BE2C (cell line): Measurements from ENCODE around the gene MAP3K6.

Source experiments
- DNase-seq: peaks from one replicate; pipeline ENCODE4 v3.0.0-alpha.2; 2020
- H3K27me3 ChIP-seq: fragments of 250-450 bp; sonication (Bioruptor Pico); 2 replicates; pipeline ENCODE4 v1.5.1; 2020; ENCODE audit warnings: mild to moderate bottlenecking
- H3K36me3 ChIP-seq: fragments of 250-450 bp; sonication (Bioruptor Pico); 2 replicates; pipeline ENCODE4 v1.5.1; 2020; ENCODE audit warnings: mild to moderate bottlenecking
- H3K4me1 ChIP-seq: fragments of 250-450 bp; sonication (Bioruptor Pico); 2 replicates; pipeline ENCODE4 v1.5.1; 2020
- H3K4me3 ChIP-seq: 2 replicates; pipeline ENCODE4 v1.5.1; 2011; ENCODE audit warnings: low read depth, low read length
- H3K9me3 ChIP-seq: fragments of 250-450 bp; sonication (Bioruptor Pico); 2 replicates; pipeline ENCODE4 v1.5.1; 2020
- CTCF ChIP-seq: IDR thresholded peaks from 2 replicates; pipeline ENCODE4 v1.5.1; 2012; ENCODE audit warnings: mild to moderate bottlenecking, low read depth, low read length

MAP3K6 gene

GRCh38 chr1:27318136-27318535 lies 48.6 kb downstream of the MAP3K6 start:
- DNase-seq: no peak

GRCh38 chr1:27316860-27317259 lies 49.9 kb downstream of the MAP3K6 start:
- no peak for DNase-seq
- H3K36me3 ChIP-seq: no peaks in the 10 kb centered on the region
- H3K9me3 ChIP-seq: no peaks in the 10 kb centered on the region

More at GRCh38 chr1:27318136-27318535, 48.6 kb downstream of the MAP3K6 start:
- H3K9me3 ChIP-seq: no peaks in the 10 kb centered on the region
- no peak for TF ChIP-seq CTCF
- H3K4me3 ChIP-seq: no peak overlapping the region
- no peaks in the 10 kb centered on the region for H3K27me3 ChIP-seq
- no peaks in the 10 kb centered on the region for H3K36me3 ChIP-seq
- H3K4me1 ChIP-seq: no peaks in the 10 kb centered on the region

GRCh38 chr1:27314737-27315136 lies 52.0 kb downstream of the MAP3K6 start:
- Histone ChIP-seq H3K4me1 (no peaks in the 10 kb centered on the region), H3K4me3 (no peak overlapping the region), H3K9me3 (no peaks in the 10 kb centered on the region), H3K36me3 (no peaks in the 10 kb centered on the region), H3K27me3 (no peaks in the 10 kb centered on the region)
- DNase-seq: no peak
- no peak for TF ChIP-seq CTCF

More at GRCh38 chr1:27316860-27317259, 49.9 kb downstream of the MAP3K6 start:
- Histone ChIP-seq H3K4me1 (no peaks in the 10 kb centered on the region), H3K4me3 (no peak overlapping the region), H3K27me3 (no peaks in the 10 kb centered on the region)
- no peak for TF ChIP-seq CTCF

- H3K4me1 ChIP-seq: no peaks in the 10 kb centered on the region
- H3K27me3 ChIP-seq: no peaks in the 10 kb centered on the region
- H3K4me3 ChIP-seq: no peak overlapping the region
- H3K36me3 ChIP-seq: no peaks in the 10 kb centered on the region
- no peak for TF ChIP-seq CTCF
- no peaks in the 10 kb centered on the region for H3K9me3 ChIP-seq
- DNase-seq: no peak
Measured at GRCh38 chr1:27314169-27314568, 52.6 kb downstream of the MAP3K6 start.

GRCh38 chr1:27307874-27308598 lies 58.7 kb downstream of the MAP3K6 start:
- no peak for TF ChIP-seq CTCF
- Histone ChIP-seq H3K27me3 (no peaks in the 10 kb centered on the region), H3K9me3 (no peaks in the 10 kb centered on the region), H3K36me3 (no peaks in the 10 kb centered on the region), H3K4me3 (no peak overlapping the region), H3K4me1 (no peaks in the 10 kb centered on the region)
- no peak for DNase-seq
